HG02623 (cell line): ENCODE data around the gene KLF16.
"Not testable (repeated sequence)": the region's sequence is repeated elsewhere in the genome, so short reads cannot be mapped to it uniquely, and the experiment has no call there.

ENCODE experiments used
- ATAC-seq: cut with Tn5 transposase; IDR thresholded peaks from one replicate; pipeline ENCODE4 v1.9.1; 2021; ENCODE audit warnings: moderate library complexity; ENCODE audit not compliant: unreplicated experiment

The KLF16 gene

DNA sequence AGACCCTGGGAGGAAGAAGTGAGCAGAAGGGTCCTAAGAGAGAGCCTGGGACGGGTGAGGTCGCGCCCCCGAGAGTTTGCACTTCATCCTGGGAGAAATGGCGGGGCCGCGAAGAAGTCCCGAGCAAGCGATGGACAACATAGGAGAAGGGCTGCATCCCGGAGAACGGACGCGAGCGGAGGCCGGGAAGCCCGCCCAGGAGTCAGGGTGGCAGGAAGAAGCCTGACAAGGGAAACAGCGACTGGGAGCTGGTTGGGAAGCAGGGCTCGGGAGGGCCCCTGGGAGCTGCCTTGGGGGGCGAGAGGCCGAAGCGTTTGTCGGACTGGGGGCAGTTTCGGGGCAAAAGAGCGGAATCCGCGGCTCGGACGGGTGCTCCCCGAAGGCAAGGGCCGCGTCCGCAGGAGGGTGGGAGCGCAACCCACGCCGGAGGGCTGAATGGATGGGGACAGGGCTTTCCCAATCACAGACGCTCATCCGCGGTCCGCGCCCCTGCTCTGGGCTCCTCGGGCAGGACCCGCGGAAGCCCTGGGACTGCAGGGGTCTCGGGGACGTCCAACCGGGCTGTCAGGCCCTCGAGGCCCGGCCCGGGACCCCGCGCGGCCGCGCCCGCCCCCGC lies 21.4 kb upstream of the KLF16 start:
- ATAC-seq: peak; percentile 6

DNA sequence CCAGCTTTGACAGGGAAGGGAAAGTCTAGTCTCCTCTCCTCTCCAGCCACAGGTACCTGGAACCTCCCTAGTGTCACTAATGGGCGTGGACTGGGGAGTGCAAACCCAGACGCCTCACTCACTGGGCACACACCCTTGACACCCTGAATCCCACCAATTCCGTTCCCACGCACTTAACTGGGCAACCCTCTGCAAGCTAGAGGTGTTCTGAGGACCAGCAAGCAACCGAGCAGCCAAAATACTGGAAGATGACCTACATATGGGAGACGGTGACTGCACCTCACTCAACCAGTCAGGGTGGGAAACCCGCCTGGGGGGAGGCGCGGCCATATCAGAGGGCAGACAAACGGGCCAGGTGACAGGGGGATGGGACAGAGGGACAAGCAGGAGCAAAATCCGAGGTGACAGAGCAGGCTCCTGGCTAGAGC lies 20.9 kb upstream of the KLF16 start:
- ATAC-seq: no peak

DNA sequence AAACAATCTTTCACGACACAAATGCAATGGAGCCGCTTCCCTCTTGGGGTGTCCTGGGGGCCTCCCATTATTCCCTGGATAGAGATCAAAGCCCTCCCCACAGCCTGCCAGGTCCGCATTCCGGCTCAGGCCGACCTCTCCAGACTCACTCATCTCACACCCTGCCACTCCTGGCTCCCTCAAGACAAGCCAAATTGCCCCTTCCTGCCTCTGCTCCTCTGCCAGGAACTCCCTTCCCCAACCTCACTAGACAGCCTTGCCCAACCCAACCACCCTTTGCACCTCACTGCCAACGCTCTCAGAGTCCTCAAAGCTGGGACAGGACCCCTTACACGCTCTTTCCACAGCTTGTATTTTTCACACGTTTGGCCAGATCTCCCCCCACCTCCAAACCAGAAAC lies 20.4 kb upstream of the KLF16 start:
- no peak for ATAC-seq

DNA sequence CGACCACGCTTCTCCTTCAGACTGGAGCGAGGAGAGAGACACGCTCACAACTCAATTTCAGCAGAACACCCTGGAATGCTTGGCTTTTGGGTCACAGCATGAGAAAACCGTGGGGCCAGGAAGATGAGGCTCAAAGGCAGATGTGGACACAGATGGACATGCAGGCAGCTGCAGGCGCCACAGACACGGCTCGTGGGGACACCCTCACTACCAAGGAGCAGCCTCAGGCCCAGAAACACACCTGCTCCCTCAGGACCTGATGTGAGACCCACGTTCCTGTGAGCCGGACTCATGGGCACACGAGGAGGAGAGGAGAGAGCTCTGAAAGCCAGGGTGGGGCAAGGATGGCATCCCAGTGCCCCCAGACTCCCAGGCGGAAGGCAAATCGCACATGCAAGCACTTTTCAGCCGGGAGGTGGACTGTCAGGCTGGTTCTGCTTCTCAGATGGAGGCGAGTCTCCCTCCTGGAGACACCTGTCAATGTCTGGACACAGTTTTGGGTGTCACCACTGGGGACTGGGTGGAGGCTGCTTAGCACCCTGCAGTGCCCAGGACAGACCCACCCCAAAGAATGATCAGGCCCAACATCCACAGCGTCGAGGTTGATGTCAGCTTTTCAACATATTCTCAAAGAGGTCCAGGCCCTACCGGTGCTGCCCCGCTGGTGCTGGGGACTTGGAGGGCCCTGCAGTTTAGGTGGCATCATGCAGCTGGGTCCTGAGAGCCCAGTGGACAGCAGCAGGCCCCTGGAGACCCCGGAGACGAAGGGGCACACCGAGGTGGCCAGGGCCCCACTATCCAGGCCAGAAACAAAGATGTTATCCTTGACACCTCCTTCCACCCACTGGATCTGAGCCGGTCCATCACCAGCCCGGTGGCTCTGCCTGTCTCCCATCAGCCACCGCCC lies 19.7 kb upstream of the KLF16 start:
- no peak for ATAC-seq

DNA sequence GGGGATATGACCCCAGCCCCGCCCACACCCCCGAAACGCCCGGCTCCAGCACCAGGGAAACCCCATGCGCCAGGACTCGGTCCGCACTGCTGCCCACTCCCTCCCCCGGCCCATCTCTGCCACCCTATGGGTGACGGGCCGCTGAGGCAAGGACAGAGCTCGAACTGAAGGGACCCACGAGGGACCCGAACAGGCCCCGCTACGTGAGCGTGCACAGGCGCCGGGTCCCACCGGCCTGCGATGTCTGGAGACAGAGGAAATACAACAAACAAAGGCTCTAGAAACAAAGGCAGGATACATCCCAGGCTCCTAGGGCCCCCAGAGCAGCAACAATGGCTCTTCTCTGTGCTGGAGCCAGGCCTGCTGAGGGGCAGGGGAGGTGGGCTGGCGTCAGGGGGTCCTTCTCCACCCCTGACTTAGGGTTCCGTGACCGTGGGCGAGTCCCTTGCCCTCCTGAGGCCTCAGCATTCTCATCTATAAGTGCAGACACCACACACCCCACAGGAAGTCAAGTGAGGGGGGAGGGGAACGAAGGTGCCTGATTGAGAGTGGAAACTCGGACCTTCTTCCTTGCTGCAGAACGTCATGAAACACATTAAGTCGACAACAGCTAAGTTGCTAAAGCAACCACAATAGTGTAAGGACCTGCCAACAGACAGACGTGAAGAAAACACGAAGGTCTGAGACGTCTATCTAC lies 18.9 kb upstream of the KLF16 start:
- no peak for ATAC-seq

DNA sequence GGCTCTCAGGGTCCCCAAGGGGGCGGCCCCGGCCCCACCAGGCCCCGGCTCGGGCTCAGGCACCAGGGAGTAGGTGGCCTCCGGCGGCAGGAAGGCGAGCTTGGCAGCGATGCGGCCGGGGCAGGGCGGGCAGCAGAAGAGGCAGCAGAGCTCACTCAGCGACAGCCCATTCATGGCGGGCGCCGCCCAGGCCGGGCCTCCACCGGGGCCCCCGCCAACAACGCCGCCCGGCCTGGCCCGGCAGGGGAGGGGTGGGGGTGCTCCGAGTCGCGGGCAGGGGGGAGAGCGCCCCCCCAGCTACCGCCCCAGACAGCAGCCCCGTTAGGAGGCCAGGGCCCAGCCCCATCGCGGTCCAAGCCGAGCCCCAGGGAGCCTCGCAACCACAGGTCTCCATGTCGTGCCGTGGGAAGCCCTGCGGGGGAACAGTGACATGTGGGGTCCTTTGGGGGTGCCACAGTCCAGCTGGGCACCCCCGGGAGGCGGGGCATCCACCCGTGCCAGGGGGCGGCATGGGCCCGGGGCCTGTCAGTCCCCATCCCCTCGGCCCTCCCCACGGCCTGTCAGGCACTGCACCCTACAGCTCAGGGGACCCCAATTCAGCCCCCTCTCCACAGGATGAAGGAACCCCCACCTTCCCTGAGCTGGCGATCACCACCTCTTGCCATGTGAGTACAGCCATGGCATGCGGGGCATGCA lies 18.2 kb upstream of the KLF16 start:
- not testable (repeated sequence) for ATAC-seq

DNA sequence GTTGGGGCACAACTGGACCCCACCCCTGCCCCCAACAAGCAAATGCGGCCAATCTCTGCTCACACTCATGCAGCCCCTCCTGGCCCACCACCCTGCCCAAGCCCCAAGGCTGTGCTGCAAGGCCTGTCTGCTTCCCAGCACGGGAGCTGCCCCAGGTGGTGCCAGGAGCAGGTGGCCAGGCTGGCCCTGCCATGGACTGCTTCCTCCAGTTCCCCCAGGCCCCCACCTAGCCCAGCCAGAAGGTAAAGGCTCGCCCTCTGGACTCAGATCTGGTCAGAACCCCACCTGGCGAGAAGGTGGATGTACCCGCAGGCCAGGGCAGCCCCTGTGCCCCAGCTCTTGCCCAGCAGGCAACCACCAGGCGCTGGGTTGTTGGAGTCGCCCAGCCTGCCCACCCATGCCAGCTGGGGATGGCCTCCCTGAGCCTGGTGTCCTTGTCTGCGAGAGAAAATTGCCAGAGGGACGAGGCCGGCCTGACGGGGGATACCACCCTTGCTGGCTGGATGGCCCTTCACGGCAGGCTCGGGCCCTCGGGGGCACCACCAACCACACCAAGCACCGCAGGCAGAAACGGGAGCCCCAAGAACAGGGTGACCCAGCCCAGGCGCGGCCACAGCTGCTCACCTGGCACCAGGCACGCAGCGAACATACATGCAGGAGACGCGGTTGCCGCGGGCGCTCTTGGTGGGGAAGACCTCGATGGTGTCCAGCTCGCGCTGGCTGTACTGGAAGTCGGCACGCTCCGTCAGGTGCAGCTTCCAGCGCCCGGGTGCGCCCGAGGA lies 17.4 kb upstream of the KLF16 start:
- ATAC-seq: no peak

DNA sequence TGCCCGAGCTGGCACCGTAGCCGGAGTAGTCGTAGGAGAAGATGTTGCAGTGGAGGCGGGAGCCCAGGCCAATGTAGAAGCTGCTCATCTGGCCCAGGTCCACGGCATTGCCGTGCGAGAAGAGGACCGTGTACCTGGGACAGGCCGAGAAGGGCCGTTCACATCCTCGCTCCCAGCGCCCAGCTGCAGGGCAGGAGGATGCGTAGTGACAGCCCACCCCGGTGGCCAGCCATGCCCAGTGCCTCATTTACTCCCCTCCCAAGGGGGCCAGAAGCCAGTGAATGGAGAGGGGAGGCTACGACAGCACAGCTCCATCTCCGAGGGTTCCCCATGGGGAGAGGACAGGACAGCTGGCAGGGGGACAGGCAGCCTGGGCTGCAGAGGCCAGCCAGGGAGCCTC lies 16.6 kb upstream of the KLF16 start:
- not testable (repeated sequence) for ATAC-seq

DNA sequence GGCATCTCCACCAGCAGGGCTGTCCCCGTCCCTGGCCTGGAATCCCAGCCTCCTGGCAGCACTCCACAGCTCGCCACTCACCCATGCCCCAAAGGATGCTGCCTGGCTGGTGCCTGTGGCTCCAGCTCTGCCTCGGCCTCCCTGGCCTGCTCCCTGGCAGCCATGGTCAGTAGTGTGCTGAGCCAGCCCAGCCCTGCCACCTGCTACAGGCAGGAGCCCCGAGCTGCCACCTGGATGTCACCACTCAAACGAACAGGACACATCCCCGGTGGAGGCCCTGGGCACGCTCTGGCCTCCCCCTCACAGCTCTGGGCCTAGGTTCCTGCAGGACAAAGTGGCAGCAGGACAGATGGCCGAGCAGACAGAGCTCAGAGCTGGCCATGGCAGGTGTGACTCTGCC lies 15.2 kb upstream of the KLF16 start:
- not testable (repeated sequence) for ATAC-seq

DNA sequence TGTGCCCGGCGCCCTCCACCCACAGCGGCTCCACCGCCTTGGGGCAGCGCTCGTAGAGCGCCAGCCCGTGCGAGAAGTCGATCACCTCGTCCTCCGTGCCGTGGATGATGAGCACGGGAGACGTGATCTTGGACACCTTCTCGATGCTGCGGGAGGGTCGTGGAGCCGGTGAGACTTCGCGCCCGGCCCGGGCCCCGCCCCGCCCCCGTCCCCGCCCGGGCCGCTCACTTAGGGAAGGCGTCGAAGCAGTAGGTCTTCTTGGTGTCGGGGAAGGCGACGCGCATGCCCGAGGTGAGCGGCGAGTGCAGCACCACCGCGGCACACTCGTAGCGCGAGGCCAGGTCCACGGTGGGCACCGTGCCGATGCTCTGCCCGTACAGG lies 13.9 kb upstream of the KLF16 start:
- ATAC-seq: not testable (repeated sequence)

DNA sequence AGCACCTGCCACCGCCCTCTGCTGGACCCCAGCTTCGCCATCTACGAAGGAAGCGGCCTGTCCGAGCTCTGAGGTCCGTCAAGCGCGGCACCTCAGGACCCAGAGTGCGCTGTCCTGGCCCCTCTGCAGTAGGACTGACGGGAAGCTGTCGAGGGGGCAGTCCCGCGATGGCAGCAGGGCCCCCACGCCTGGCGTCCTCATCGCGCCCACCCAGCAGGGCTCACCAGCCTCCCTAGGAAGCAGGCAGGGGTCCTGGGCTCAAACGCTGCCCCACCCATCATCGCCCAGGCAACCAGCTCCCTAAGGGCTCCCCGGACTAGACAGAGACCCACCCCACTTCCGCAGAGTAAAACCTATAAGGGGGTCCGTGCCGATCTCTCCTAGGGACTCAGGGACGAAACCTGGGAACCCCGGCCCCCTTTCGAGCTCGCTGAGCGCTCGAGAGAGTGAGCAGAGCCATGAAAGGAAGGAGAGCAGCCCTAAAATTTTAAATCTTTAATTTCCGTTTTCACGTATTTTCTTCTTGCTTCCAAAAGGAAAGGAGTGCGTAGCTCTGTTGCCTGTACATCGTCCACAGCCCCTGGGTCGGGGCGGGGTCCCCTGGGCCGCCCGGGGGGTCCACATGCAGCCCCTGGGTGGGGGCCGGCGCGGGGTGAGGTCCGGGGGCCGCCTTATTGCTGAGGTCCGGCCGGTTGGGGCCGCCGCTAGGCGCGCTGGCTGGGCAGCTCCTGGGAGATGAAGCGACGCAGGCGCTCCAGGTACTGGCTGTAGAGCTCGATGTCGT lies 13.3 kb upstream of the KLF16 start:
- ATAC-seq: peak; percentile 8

DNA sequence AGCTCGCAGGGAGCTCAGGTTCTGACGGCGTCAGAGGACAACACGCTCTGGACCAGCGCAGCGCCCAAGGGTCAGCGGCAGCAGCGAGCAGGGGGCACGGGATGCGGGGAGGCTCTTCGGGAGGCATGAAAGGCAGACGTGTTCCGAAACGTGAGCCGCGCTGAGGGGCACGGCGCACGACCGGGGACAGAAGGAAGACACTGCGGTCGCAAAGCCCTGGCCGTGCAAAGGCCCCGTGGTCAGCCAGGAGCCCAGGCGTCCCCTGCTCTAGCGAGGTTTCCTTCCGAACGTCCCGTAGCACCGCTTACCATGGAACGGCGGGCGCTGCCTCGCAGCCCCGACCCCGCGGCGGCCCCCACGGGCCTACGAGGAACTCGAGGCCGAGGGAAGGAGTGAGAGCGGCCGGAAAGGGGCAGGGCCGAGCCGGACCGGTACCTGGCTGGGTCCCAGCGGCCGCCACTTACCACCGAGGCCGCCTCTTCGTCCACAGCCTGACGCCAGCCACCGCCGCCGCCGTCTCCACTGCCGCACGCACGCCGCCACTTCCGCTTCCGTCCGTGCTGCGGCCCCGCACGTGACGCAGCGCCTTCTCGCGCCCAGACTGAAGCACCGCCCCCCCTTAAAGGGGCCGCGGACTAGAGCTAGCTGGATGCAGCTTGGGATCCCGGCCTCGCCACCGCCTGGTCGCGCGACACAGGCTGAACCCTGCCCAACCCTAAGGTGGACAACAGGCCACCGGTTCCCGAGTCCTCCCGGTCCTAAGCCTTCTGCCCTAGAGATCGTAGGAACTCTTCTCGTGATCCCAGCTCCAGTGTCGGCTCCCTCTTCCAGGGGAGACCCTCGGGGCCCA lies 12.5 kb upstream of the KLF16 start:
- ATAC-seq: peak; percentile 76

DNA sequence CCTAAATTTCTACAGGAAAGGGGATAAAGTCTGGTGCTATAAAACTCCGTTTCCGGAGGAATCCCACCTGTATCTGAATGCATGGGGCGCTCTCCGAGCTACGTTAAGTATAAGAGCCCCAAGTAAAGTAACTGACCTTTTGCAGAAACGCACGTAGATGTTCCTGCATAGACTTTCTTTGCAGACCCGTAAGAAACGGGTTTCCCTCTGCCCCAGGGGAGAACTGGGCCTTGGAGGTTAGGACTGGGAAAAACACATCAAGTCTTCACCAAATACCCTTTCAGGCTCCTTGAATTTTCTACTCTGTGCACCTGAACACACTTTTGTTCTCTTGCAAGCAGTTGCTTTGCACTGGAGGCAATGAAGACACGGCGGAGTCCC lies 11.9 kb upstream of the KLF16 start:
- not testable (repeated sequence) for ATAC-seq

DNA sequence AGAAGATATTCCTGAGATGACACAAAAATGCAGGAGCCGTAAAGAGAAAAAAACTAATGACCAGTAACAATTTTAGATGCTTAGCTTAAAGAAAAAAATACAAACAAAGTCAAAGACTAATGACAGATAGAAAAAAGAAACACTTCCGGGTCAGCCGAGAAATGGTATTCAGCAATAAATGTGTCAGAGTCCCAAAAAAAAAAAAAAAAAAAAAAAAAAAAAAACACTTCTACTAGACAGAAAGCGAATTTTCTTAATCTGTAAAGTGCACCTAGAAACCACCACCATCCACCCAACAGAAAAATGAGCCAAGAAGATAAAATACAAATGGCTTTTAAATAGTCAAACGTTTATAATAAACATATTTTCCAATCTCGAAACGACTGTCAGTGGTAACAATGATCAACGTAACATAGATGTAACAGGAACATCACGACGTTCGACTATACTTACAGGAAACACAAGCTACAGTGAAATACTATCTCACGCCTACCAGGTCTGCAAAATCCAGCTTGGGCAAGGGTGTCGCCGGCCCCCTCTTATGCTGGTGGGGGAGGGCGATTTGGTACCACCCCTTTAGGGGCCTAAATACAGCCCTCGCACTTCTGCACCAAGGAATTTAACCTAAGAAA lies 11.3 kb upstream of the KLF16 start:
- ATAC-seq: no peak

DNA sequence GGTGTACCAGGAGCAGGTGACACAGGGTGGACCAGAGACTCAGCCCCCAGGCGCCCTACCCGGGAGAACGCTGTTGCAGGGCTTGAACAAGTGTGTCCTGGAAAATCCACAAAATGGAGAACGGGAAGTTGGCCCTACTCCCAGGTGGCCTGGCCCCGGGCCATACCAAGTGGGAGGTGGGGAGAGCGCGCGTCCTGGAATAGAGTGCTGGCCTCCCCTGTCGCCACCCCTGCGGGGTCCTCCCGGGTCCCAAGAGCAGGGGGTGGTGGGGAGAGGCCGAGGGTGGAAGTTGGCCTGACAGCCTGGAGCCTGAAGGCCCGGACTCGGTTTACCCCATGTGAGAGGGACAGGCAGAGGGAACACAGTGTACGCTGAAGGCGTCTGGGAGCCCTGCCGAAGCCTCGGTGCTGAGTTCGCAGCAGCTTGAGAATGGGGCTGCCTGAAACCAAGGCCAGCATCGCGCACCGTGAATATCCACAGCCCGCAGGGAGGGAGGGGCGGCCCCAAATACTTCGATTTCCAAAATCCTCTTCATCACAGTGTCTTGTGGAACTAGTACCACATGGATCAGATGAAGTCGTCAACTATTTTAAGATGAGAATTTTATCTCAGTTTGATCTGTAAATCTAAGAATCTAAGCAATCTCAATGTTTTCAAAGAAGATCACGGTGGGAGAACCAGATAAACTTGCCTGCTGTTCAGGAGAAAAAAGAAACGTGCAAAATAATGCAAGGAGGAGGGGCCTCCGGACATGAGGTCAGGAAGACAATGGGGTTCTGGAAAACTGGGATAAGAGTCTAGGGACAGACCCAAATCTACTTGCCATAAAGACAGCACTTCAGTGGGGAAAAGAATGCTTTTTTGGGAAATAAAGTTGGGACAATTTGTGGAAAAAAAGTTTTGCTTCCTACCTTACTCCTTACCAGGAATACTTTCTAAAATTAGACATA lies 10.4 kb upstream of the KLF16 start:
- ATAC-seq: no peak

DNA sequence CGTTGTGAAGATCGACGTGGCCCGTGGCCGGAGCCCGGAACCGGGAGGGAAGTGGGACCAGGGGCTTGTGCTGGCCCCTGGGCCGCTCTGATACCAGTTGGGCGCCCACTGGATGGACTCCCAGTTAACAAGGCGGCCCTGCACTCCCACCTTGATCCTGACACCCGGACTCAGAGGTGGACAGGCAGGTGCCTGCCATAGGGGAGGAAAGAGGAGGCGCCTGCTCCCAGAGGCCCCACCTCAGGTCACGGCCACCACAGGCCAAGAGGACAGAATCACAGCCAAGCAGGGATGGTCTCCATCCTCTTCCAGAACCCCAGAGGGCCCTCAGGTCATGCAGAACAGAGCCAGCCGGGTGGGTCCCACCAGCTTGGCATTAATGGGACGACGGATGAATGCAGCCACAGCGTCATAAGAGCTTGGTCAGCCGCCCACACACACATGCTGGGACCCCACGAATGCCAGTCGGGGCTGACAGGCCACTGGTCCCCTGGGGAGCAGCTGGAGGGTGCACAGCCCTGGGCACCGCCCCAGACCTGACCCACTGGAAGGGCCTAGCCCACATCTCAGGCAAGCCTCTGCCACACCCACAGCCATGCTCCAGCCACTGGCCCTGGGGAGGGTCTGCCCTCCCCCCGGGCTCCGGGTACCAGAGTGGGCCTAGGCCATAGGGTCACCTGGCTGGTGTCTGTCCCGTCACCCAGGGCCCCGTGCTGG lies 9.6 kb upstream of the KLF16 start:
- ATAC-seq: no peak

DNA sequence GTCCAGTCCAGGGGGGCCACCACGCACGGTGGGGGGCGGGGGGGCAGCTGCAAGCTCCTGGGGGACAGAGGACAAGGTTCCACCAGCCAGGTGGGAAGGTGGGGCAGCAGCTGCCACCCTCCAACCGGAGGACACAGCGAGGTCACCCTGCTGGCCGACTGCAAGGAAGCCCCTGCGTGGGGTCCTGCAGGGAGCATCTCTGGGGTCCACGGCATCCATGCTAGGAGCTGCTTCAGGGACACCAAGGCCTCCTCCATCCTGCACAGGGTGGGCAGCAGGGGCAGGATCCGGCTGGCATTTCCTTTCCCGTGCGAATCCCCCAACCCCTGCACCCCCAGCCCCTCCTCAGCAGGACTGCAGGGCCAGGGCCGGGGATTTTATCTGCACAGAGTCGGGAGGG lies 8.3 kb upstream of the KLF16 start:
- ATAC-seq: no peak
